ENCODE results near the gene SLC2A10. TPM values are rescaled to one million over a fixed set of nuclear protein-coding genes. Genes with fewer than 3 reads are reported as not detected.

The SLC2A10 gene
- total RNA-seq, 1 experiment from 2014 or later: 9.6 TPM

- intact Hi-C loops (cut with micrococcal nuclease): no loop called here
- ATAC-seq (peak; percentile 79), DNase-seq (peak; percentile 88)
- no peaks in the 10 kb centered on the region for H3K9me2 ChIP-seq (replicated peaks; ENCODE audit: low read length)
- H3K79me2 ChIP-seq (ENCODE audit: low read length): no peaks in the 10 kb centered on the region
- no TSS peak for BruUV-seq (replicated peaks)
- CTCF ChIA-PET: interaction anchor here (0.6 kb wide), 1 partner anchor 224 kb away, joined by 3 read pairs; no protein-coding TSS in a partner anchor
- no peak overlapping the region for H3K4me3 ChIP-seq (ENCODE audit: low read length)
- no peak overlapping the region for H3K9ac ChIP-seq (ENCODE audit: low read length)
- TF ChIP-seq CTCF (conservative IDR thresholded peaks at IDR 0.05; ENCODE audit: low read depth, low read length) (no peak), EZH2phosphoT487 (IDR thresholded peaks at IDR 0.05; ENCODE audit: borderline replicate concordance, low read length) (no peak), EZH2 (IDR thresholded peaks at IDR 0.05; ENCODE audit: low read length, unreplicated experiment) (no peak)
- no peaks in the 10 kb centered on the region for H3F3A ChIP-seq (ENCODE audit: low read length, unreplicated experiment)
- peaks cover 21% of the 10 kb centered on the region for H3K4me1 ChIP-seq (ENCODE audit: insufficient read depth, low read length)
- POLR2A ChIA-PET (ENCODE audit: unreplicated experiment): interaction anchor here (0.9 kb wide), 1 partner anchor 378 kb away, joined by 4 read pairs; no protein-coding TSS in a partner anchor
- no peaks in the 10 kb centered on the region for H3K9me3 ChIP-seq (ENCODE audit: low read length)
- H3K27ac ChIP-seq (ENCODE audit: low read length): no peak overlapping the region
- H3K4me2 ChIP-seq (ENCODE audit: low read length): peak overlapping the region; percentile 47
- H3K36me3 ChIP-seq (ENCODE audit: low read depth, low read length): no peaks in the 10 kb centered on the region
- H2AFZ ChIP-seq (ENCODE audit: low read length): peak overlapping the region; percentile 39; the same call in 1 of the 2 replicates
- no peaks in the 10 kb centered on the region for H3K27me3 ChIP-seq (ENCODE audit: low read length)
- H4K20me1 ChIP-seq (ENCODE audit: low read length): no peaks in the 10 kb centered on the region
Measured at GRCh38 chr20:46746956-46747526, 37.6 kb downstream of the SLC2A10 start.

- CTCF ChIA-PET: interaction anchor here (0.7 kb wide), 1 partner anchor 523 kb away, joined by 9 read pairs; no protein-coding TSS in a partner anchor
- TF ChIP-seq EZH2phosphoT487 (IDR thresholded peaks at IDR 0.05; ENCODE audit: borderline replicate concordance, low read length) (no peak), CTCF (conservative IDR thresholded peaks at IDR 0.05; ENCODE audit: low read depth, low read length) (no peak), EZH2 (IDR thresholded peaks at IDR 0.05; ENCODE audit: low read length, unreplicated experiment) (no peak)
- no peaks in the 10 kb centered on the region for H4K20me1 ChIP-seq (ENCODE audit: low read length)
- H3K27me3 ChIP-seq (ENCODE audit: low read length): no peaks in the 10 kb centered on the region
- no peaks in the 10 kb centered on the region for H3K36me3 ChIP-seq (ENCODE audit: low read depth, low read length)
- POLR2A ChIA-PET (ENCODE audit: unreplicated experiment): no interaction called here
- no peaks in the 10 kb centered on the region for H3K9me3 ChIP-seq (ENCODE audit: low read length)
- H3K4me2 ChIP-seq (ENCODE audit: low read length): no peak overlapping the region
- no peaks in the 10 kb centered on the region for H3K79me2 ChIP-seq (ENCODE audit: low read length)
- no peaks in the 10 kb centered on the region for H3F3A ChIP-seq (ENCODE audit: low read length, unreplicated experiment)
- H3K9ac ChIP-seq (ENCODE audit: low read length): no peak overlapping the region
- H3K4me3 ChIP-seq (ENCODE audit: low read length): no peak overlapping the region
- intact Hi-C loops (cut with micrococcal nuclease): no loop called here
- no peak for ATAC-seq
- peaks cover 20% of the 10 kb centered on the region for H3K4me1 ChIP-seq (ENCODE audit: insufficient read depth, low read length)
- no peak for DNase-seq
- no peaks in the 10 kb centered on the region for H3K9me2 ChIP-seq (replicated peaks; ENCODE audit: low read length)
- H2AFZ ChIP-seq (ENCODE audit: low read length): no peak overlapping the region
- no peak overlapping the region for H3K27ac ChIP-seq (ENCODE audit: low read length)
- no TSS peak for BruUV-seq (replicated peaks)
Measured at GRCh38 chr20:46749147-46749546, 39.7 kb downstream of the SLC2A10 start.

- Histone ChIP-seq H3K9me3 (ENCODE audit: low read length) (no peaks in the 10 kb centered on the region), H4K20me1 (ENCODE audit: low read length) (no peaks in the 10 kb centered on the region), H2AFZ (ENCODE audit: low read length) (peak overlapping the region; percentile 71), H3K27me3 (ENCODE audit: low read length) (no peaks in the 10 kb centered on the region), H3K36me3 (ENCODE audit: low read depth, low read length) (no peaks in the 10 kb centered on the region), H3K9ac (ENCODE audit: low read length) (0 out of 2 replicates have a peak overlapping the region, but pooled peaks have one; percentile 11), H3K4me3 (ENCODE audit: low read length) (peak overlapping the region; percentile 62), H3K27ac (ENCODE audit: low read length) (no peak overlapping the region), H3K4me2 (ENCODE audit: low read length) (peak overlapping the region; percentile 80), H3F3A (ENCODE audit: low read length, unreplicated experiment) (no peaks in the 10 kb centered on the region), H3K79me2 (ENCODE audit: low read length) (no peaks in the 10 kb centered on the region), H3K4me1 (ENCODE audit: insufficient read depth, low read length) (peaks cover 14% of the 10 kb centered on the region), H3K9me2 (replicated peaks; ENCODE audit: low read length) (no peaks in the 10 kb centered on the region)
- ChIA-PET CTCF (interaction anchor here (0.6 to 2.1 kb wide), 3 partner anchors 12 to 449 kb away, joined by 3 to 6 read pairs (median 3); no protein-coding TSS in a partner anchor), POLR2A (ENCODE audit: unreplicated experiment) (interaction anchor here (0.6 kb wide), 1 partner anchor 13 kb away, joined by 3 read pairs; no protein-coding TSS in a partner anchor)
- no peak for TF ChIP-seq CTCF (conservative IDR thresholded peaks at IDR 0.05; ENCODE audit: low read depth, low read length)
- no peak for TF ChIP-seq EZH2phosphoT487 (IDR thresholded peaks at IDR 0.05; ENCODE audit: borderline replicate concordance, low read length)
- no TSS peak for BruUV-seq (replicated peaks)
- DNase-seq (peak; percentile 90), ATAC-seq (peak; percentile 60)
- intact Hi-C loops (cut with micrococcal nuclease): loop anchor here (5.0 to 10.0 kb wide), 2 partner anchors 203 to 630 kb away; no protein-coding TSS in a partner anchor
Measured at GRCh38 chr20:46751856-46752255, 42.4 kb downstream of the SLC2A10 start.
